Stimulated activated CD4-positive, alpha-beta T cell treated with anti-CD3 and anti-CD28 coated beads, Interleukin-15, amount 100 ng/mL, for 48 hours (primary cell): ENCODE measurements around the gene ACTN3.
"Not testable (repeated sequence)": the region's sequence is repeated elsewhere in the genome, so short reads cannot be mapped to it uniquely, and the experiment has no call there.

Source experiments
- DNase-seq, 2 donors: peaks; one replicate each; pipeline ENCODE4 v3.0.0-alpha.2; 2020; ENCODE audit warnings: low read depth in 2 of 2

The ACTN3 gene

DNA sequence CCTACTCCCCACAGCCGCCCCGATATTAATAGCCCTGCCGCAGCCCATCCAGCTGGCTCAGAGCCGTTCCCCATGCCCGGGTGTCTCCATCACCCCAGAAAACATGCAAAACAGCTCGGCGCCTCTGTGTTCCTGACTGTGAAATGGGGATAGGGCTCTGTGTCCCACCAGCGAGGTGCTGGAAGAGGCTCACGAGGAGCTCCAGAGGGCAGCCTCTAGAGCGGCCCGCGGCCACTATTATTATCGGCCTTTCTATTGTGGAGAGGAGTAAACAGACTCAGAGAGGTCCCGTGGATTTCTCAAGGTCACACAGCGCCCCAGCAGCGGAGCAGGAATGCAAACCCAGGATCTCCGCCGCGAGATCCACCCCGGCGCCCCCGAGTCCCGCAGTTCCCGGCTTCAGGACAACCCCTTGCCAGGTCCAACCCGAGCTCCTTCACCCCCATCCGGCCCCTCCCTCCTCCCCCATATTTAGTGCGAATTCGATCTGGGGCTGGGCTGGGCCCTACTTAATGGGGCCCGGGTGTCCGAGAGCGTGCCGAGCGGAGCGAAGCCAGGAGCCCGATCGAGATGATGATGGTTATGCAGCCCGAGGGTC is at the start of gene ACTN3:
Gene ACTN3 (plus strand): TSS at position 536 of the 598 bp plus-strand sequence. CDS start 35 bp downstream, at position 571.
- no peak for DNase-seq

DNA sequence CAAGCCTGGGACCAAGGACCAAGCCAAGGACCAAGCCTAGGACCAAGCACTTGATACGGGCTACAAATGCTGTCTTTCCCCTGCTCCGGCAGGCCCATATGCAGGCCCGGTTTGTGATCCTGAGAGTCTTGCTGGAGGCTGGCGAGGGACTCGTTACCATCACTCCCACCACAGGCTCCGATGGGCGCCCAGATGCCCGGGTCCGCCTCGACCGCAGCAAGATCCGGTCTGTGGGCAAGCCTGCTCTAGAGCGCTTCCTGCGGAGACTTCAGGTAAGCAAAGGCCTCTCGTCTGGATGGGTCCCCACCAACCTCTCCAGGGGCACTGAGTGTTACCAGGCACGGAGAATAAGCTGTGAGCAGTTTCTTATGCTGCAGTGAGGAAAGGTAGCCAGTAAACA is 49.5 kb upstream of the ACTN3 start:
- no peak for DNase-seq

DNA sequence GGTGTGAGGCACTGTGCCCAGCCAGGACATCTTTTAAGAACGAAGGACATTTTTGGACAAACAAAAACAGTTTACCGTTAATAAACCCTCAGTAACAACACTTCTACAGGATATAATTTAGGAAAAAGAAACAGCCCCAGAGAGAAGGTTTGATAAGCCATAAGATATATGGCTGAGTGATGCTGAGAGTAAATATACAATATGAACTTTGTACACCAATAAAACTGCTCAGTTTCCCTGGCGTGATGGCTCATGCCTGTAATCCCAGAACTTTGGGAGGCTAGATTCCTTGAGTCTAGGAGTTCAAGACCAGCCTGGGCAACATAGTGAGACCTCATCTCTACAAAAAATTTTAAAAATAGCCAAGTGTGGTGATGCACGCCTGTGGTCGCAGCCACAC is 48.2 kb upstream of the ACTN3 start:
- DNase-seq: no peak

DNA sequence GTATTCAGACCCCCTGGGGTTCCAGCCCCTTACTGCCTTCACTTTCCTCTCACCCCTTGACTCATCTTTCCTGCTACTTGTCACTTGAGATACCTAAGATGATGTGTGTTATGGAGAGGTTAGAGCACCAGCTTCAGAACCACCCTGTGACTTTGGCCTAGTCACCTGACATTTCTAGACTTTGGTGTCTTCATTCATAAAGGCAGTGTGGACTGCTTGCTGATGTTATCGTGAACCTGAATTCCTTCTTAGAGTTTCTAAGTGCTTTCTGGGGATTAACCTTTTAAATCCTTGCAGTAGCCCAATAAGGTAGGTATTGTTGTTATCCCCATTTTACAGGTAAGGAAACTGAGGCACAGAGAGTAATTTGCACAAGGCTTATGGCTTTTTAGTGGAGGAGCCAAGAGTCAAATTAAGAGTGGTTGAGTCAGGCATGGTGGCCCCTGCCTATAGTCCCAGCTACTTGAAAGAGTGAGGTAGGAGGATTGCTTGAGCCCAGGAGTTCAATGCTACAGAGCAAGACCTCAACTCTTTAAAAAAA is 41.4 kb upstream of the ACTN3 start:
- DNase-seq: no peak

DNA sequence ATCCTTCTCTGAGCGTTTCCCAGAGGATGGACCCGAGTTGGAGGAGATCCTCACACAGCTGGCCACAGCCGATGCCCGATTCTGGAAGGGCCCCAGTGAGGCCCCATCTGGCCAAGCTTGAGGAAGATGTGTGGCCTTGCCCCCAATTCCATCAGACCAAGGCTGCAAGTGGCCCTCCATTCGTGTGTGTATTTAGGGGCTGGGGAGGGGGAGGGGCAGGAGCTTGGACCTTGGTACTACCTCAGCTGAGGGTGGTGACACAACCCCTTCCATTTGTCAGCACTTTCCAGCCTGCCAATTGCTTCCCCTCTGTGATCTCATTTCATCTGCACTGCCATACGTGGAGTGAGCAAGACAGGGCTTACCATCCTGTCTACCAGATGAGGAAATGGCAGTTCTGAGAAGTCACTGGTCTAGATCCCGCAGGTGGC is 37.6 kb upstream of the ACTN3 start:
- DNase-seq: no peak

DNA sequence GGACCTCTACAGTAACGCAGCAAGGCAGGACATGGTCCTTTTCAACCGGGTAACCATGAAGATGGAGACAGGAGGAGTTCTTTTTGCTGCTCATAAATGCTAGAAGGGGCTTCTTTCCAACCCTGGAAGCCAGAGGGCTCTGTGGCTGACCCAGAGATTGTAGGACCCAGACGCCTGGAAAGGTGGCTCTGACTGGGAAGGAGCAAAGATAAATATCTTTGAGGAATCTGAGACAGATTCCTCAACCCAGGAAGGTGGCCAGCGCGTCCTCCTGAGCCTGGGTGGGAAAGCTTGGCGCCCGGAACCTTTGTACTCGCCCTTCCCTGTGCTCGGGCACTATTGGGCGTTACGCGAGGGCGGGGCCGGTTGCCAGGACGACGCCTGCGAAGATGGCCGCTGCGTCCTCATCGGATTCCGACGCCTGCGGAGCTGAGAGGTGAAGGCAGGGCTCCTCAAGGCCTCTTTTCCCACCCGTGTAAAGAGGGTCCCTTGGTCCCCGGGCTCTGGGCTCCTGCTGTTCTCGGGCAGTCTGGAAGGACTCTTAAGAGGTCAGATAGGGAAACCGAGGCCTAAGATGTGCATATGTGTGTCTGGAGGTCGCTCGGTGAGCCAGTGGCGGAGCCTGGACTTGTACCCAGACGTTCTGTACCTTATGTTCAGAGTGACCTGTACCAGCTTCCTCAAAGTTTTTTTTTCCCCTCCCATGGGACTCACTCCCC is 36.3 kb upstream of the ACTN3 start, which contains the start of gene BBS1:
Gene BBS1 (plus strand): TSS at position 365 of the 719 bp plus-strand sequence. CDS start 25 bp downstream, at position 390.
- peak; percentile 58 to 77 for DNase-seq

DNA sequence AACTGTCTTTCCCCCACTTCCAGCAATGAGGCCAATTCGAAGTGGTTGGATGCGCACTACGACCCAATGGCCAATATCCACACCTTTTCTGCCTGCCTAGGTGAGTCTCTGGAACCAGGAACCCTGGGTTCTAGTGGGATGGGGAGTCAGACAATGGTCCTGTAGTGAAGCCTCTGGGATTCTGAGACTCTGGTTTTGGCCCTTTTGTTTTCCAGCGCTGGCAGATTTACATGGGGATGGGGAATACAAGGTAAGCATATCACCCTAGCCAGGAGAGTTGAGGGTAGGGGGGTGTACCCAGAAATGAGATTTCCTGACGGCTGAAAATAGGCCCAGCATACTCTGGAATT is 35.7 kb upstream of the ACTN3 start:
- DNase-seq: no peak

DNA sequence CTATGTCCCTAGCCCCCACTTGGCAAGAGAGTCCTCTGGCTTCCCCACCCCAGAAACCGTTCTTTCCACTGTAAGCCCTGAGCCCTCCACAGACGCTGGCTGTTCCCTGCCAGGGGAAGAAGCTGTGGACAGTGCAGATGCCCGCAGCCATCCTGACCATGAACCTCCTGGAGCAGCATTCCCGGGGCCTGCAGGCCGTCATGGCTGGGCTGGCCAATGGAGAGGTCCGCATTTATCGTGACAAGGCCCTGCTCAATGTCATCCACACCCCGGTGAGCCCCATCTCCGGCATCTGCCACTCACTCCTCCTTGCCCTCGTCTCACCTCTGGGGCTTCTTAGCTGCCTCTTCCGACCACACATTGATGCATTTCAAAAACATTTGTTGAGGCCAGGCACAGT is 23.1 kb upstream of the ACTN3 start:
- no peak for DNase-seq

DNA sequence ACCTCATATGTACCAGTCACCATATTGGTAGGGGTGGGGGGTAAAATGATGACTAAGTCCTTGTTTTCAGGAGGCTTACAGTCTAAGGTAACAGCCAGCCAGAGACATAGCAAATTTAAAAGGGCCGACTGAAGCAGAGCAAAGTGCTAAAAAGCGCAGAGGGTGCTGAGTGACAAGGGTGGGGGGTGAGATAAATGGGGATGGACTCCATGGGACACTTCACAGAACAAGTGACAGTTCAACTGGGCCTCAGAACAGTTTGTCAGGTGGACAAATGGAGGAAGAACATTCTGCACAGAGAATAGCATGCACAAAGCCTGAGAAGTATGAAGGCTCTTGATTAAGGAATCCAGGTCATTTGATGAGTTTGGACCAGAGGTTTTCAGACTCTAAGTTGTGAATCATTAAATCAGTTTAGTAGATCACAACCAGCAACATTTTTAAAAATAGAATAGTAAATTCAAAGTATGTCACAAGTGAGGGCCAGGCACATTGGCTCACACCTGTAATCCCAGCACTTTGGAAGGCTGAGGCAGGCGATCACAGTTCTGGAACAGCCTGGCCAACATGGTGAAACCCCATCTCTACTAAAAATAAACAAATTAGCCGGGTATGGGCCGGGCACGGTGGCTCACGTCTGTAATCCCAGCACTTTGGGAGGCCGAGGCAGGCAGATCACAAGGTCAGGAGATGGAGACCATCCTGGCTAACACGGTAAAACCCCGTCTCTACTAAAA is 22.2 kb upstream of the ACTN3 start:
- DNase-seq: no peak

DNA sequence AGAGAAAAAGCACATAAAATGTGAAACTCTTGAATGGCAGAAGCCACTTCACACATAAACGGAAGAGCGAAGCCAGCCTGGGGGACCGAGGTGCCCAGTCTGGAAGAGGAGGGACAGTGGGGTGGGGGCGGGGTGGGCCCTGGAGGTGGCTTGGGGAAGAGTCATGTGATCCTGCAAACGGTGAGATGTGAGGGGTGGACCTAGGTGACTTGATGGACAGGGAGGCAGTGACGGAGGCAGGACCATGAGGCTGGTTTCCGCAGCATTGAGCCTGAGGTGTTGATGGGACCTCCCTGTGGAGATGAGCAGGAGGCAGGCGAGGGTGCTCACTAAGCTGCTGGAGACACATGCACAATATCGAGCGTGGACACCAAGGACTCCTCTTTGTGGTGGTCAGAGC is 17.6 kb upstream of the ACTN3 start:
- DNase-seq: no peak

DNA sequence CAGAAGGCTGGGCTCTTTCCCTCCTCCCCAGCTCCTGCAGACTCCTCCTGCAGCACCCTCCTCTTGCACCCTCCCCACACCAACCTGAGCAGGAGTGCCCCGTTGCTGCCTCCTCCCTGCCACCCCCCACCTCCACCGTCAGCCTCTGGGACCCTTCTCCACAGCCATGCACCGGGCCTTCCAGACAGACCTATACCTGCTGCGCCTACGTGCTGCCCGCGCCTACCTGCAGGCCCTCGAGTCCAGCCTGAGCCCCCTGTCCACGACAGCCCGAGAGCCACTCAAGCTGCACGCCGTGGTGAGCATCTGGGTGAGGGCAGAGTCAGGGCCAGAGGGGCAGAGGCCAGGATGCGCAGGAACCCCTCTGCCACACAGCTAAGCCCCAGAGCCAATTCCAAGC is 17.0 kb upstream of the ACTN3 start:
- DNase-seq: no peak

DNA sequence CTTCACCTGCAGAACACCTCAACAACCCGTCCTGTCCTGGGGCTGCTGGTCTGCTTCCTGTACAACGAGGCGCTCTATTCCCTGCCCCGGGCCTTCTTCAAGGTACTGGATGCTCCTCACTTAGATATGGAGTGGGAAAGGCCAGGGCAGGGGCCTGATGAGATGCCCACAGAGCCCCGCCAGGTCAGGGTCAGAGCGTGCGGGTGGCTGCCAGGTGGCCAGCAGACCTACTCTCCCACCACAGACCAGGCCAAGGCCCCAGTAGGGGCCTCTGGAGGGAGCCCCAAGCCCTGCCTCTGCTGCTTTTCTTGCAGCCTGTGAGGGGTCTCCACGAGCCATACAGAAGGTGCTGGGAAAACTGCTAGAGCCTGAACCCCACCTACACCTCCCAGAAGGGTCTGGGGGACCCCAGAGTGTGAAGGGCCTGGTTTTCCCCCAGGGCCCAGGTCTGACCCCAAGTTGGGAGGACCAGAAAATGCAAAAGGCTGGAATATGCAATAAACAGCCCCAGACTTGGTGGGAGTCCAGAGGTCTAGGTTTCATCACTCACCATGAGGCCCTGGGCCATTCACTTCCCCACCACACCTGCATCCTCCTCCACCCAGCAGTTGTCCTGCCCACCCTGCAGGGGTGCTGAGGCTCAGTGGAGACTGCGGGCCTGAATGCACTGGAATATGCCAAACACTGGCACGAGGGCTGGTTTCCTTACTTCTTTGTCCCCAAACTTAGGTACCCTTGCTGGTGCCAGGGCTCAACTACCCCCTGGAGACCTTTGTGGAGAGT is 15.6 kb upstream of the ACTN3 start:
- DNase-seq: no peak

DNA sequence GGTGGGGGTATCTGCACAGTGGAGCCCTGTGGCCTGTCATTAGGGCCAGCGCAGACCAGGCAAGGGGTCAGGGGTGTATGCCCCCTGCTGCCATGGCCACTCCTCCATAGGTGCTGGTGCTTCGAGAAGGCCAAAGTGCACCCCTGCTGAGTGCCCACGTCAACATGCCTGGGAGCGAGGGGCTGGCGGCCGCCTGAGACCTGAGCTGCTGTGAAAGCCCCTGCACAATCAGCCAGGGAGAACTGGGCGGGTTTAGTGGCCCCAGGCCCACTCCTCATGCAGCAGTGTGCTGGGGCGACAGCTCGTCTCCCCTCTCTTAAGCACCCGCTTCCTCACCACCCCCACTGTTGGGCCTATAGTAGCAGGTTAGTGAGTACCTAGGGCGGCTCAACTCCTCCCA is 14.9 kb upstream of the ACTN3 start:
- no peak for DNase-seq

DNA sequence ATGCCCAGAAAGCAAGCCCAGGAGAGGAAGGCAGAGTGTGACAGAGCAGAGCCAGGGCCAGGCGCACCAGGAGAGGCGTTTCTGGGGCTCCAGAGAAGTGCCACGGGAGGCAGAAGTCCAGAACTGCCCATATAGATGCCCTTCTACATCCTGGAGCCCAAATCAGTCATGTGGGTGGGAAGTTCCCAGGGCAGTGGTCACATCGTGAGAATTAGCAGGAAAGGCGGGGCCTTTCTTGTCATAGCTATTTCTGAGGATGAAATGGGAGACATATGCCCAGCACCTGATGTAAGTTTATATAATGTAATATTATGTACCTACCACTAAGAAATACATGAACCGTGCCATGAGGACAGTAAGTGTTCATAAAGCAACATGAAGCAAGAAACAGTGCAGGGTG is 13.9 kb upstream of the ACTN3 start:
- no peak for DNase-seq

DNA sequence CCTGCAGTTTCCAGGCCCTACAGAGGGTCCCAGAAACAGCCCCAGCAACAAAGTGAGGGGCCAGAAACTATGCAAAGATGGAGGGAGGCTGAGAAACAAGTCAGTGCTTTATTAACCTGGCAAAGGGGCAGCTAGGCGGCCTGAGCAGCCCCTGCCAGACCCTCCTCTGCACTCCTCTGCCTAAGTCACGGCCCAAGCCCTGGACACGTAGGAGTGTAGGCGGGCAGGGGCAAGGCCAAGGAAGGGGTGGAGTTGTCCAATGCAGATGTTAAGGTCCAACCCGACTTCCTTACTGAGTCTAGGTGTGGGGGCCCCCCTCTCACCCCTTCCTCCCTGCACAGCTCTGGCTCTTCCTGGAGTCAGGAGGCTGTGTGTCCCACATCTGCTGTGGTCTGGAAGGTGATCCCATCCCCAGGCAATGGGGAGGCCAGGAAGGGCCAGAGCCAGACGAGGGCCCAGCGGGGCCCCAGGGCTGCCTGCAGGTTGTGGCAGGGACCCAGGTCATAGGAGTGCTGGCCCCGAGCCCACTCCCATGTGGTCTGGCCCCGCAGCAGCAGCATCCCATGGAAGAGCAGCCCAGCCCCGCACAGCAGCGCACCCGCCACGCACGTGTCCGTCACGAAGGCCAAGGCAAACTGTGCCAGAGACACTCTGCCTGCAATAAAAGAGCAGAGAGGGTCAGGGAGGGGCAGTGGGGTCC is 7.4 kb upstream of the ACTN3 start:
- DNase-seq: no peak

DNA sequence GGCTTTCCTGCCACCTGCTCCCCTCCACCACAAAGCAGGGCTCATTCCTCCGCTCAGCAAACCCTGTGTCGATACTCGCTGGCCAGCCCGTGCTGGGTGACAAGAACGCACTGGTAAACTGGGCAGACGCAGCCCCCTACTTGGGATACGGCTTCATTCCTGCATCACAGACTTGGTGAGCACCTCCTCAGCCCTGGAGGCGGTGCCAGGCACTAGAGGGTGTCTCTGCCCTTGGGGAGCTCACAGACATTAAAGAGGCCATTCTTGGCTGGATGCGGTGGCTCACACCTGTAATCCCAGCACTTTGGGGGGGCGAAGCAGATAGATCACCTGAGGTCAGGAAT is 6.9 kb upstream of the ACTN3 start:
- no peak for DNase-seq

DNA sequence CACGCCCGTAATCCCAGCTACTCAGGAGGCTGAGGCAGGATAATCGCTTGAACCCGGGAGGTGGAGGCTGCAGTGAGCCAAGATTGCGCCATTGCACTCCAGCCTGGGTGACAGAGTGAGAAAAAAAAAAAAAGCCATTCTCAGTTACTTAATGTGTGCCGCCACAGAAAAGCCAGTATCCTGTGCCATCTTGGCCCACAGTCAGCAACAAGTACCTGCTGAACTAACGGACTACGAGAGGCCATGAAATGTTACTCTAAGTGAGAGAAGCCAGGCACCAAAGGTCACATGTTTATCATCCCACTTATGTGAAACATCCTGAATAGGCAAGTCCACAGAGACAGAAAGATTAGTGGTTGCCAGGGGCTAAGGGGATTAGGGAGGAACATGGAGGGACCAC is 6.1 kb upstream of the ACTN3 start:
- DNase-seq: not testable (repeated sequence)

DNA sequence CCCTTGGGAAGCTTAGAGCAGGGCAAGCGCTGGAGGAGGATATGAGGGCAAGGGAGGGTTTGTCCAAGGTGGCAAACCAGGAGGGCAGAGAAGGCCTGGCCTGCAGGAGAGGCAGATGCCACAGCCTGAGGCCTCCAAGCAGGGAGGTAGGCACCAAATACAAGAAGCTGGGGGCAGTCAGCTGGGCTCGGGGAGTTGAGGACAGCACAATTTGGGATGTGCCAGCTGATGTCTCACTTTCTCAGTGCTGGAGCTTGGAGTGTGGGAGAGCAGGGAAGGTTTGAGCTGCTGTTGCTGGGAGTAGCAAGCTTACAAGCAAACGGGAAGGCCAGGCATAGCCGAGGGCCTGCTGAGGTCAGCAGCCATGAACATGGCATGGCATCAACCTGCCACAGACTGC is 4.8 kb upstream of the ACTN3 start:
- DNase-seq: no peak

DNA sequence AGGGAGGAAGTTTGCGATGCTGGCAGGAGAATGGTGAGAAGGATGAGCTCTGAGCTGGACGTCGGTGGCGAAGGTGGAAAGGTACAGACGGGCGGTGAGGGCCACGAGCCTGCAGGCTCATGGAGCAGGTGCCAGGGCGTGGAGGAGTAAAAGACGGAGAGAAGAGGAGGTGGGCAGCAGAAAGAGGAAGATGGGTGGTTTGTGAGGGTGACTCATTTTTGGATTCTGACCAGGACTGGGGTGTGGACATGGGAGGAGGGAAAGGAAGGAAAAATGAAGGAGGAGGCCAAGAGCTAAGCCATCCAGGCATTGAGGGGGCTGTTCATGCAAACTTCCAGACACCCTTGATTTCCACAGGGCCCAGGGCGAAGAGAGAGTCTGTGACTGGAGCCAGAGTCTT is 4.3 kb upstream of the ACTN3 start:
- no peak for DNase-seq

DNA sequence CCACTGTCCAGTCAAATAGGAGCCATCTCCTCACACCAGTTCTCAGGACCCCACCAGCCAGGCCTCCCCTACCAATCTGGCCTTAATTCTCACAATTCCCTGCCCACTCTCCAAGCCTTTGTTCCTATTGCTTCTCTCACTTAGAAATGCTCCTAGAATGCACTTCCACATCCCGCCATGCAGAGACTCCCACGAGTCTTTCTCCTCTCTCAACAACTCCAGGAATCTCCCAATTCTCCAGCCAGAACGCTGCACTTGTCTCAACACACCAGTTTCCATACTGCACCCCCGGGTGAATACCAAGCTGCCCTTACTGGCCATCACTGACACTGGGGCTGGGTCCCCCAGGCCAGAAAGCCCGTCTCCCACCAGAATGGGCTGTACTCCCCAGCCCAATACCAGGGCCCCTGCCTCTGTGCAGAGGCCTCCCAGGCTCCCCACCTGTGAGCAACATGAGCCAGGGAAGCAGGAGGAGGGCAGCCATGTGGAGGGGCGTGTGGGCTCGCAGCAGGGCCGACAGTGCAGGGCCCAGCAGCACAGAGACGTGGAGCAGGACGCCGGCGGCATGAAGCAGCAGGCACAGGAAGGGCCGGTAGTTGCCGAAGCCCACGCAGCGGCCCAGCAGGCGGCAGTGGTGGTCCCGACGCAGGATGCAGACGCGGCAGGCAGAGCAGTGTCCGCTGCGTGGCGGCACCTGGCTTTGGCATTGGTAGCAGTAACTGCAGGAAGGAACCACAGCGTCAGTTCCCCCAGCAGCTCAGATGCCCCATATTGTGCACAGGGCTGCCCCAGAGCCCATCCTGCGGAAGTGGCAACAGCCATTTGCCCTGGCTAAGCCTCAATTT is 3.2 kb upstream of the ACTN3 start:
- DNase-seq: peak in 1 of 2 donors; percentile 25
